AG09309 (cell line): ENCODE measurements around the gene RUFY3.

ENCODE experiments used
- DNase-seq: peaks from one replicate; pipeline ENCODE4 v3.0.0-alpha.2; 2010; ENCODE audit warnings: low read depth
- H3K4me3 ChIP-seq: 2 replicates; pipeline ENCODE4 v1.5.1; 2011; ENCODE audit warnings: mild to moderate bottlenecking, low read depth, low read length, moderate library complexity; ENCODE audit not compliant: control insufficient read depth
- TF ChIP-seq, protein P1 (sequence below): IDR thresholded peaks from 2 replicates; pipeline ENCODE4 v1.5.1; 2011; ENCODE audit warnings: mild to moderate bottlenecking, low read depth, low read length, inconsistent platforms; ENCODE audit not compliant: insufficient read depth, control insufficient read depth; ENCODE audit errors: missing control alignments

RUFY3 gene

DNA sequence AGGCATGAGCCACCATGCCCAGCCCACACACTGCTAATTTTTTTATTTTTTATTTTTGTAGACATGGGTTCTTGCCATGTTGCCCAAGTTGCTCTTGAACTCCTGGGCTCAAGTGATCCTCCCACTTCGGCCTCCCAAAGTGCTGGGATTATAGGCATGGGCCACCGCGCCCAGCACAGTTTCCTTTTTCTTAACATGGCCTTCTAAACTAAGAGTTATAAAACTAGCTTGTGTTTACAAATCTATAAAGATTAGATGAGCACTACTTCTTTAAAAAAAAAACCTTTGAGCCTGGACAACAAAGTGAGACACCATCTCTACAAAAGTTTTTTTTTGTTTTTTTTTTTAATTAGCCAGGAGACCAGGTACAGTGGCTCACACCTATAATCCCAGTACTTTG lies 107.3 kb downstream of the RUFY3 start:
- TF ChIP-seq, protein P1, sequence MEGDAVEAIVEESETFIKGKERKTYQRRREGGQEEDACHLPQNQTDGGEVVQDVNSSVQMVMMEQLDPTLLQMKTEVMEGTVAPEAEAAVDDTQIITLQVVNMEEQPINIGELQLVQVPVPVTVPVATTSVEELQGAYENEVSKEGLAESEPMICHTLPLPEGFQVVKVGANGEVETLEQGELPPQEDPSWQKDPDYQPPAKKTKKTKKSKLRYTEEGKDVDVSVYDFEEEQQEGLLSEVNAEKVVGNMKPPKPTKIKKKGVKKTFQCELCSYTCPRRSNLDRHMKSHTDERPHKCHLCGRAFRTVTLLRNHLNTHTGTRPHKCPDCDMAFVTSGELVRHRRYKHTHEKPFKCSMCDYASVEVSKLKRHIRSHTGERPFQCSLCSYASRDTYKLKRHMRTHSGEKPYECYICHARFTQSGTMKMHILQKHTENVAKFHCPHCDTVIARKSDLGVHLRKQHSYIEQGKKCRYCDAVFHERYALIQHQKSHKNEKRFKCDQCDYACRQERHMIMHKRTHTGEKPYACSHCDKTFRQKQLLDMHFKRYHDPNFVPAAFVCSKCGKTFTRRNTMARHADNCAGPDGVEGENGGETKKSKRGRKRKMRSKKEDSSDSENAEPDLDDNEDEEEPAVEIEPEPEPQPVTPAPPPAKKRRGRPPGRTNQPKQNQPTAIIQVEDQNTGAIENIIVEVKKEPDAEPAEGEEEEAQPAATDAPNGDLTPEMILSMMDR: no peak
- H3K4me3 ChIP-seq: no peak overlapping the region
- no peak for DNase-seq

DNA sequence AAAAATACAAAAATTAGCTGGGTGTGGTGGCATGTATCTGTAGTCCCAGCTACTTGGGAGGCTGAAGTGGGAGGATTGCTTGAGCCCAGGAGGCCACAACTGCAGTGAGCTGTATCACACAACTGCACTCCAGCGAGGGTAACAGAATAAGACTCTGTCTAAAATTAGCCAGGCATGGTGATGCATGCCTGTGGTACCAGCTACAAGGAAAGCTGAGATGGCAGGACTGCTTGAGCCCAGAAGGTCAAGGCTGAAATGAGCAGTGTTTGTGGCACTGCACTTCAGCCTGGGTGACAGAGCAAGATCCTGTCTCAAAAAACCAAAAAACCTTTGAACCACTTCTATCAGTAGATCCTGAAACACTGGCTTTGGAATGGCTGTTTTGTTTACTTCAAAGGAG lies 107.7 kb downstream of the RUFY3 start:
- no peak overlapping the region for H3K4me3 ChIP-seq
- TF ChIP-seq, protein P1: no peak
- DNase-seq: no peak

DNA sequence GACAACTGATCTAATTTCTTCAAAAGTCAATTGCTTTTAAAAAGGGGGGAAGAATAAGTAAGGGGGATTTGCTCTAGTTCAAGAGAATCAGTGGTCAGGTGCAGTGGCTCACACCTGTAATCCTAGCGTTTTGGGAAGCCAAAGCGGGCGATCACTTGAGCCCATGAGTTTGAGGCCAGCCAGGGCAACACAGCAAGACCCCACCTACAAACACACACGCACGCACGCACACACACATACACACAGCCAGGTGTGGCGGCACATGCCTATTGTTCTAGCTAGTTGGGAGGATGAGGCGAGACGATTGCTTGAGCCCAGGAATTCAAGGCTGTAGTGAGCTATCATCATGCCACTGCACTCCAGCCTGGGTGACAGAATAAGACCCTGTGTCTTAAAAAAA lies 108.3 kb downstream of the RUFY3 start:
- DNase-seq: no peak
- TF ChIP-seq, protein P1: no peak

DNA sequence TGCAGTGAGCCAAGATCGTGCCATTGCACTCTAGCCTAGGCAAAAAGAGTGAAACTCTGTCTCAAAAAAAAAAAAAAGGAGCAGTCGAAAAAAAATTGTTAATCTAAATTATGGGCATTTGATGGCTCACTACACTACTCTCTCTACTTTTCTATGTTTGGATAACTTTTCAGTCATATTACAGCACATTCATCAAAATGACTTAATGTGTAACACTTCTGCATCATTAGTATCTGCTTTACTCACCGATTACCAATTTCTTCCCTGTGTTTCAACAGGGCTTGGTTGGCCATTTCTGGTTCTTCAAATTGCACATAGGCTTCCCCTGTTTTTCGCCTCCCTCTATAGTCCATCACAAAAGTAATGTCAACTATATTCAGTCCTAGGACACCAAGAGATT lies 109.5 kb downstream of the RUFY3 start:
- TF ChIP-seq, protein P1: no peak
- no peak for DNase-seq
- H3K4me3 ChIP-seq: no peak overlapping the region

More for the DNA sequence above, 108.3 kb downstream of the RUFY3 start:
- H3K4me3 ChIP-seq: no peak overlapping the region

DNA sequence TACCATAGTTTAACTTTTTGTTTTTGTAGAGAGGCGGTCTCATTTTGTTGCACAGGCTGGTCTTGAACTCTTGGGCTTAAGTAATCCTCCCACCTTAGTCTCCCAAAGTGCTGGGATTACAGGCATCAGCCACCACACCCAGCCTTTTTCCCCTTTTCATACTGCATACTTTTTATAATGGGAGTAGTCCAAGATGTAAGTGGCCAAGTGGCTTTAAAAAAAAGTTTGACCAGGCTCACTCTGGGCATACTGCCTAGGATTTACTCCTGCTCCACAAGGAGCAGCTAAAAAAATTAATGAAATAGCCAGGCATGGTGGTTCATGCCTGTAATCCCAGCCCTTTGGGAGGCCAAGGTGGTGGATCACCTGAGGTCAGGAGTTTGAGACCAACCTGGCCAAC lies 111.9 kb downstream of the RUFY3 start:
- no peak overlapping the region for H3K4me3 ChIP-seq
- TF ChIP-seq, protein P1: no peak
- no peak for DNase-seq

DNA sequence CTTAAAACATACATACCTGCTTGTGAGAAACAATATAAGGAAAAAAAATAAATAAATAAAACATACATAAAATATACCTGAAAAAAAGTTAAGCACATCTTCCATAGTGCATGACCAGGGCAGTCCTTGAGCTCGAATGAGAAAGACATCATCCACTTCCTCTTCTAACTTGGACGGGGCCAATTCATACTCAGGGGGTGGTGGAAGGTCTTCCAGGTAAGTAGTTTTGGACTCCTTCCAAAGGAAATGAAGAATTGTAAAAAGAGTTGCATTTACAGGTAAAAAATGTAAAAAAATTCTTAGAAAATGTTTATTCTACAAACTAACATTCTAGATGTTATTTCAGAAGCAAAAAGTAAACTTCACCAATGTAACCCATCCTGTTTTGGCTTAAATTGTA lies 114.3 kb downstream of the RUFY3 start:
- TF ChIP-seq, protein P1: no peak
- DNase-seq: no peak
- H3K4me3 ChIP-seq: no peak overlapping the region

DNA sequence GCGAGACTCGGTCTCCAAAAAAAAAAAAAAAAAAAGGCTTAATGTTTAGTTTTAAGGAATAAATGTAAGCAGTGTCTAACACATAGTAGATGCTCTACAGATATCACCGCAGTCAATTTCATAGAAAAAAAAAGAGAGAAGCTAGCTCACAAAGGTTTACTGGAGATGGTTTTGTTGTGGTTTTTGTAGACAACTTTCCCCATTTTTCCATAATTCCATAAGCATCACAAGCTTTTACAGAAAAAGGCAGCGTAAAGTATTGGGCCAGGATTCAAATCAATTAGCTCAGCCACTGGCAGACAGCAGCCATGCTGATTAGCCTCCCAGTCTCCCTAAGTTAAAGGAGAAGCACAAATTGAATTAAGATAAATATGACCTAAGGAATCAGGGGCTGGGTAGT lies 116.4 kb downstream of the RUFY3 start:
- TF ChIP-seq, protein P1: no peak
- H3K4me3 ChIP-seq: peak overlapping the region; percentile 68
- no peak for DNase-seq
